PC-3 (cell line): ENCODE results near the gene TPST2.

ENCODE experiments used
- EZH2 ChIP-seq: fragments of 300-600 bp; sonication (generic); IDR thresholded peaks from one replicate; pipeline ENCODE4 v1.6.1; 2017; ENCODE audit warnings: antibody characterized with exemption, mild to moderate bottlenecking, low read length; ENCODE audit not compliant: unreplicated experiment
- TF ChIP-seq, protein P1 (sequence below): fragments of 300-600 bp; sonication (generic); conservative IDR thresholded peaks from 2 replicates; pipeline ENCODE4 v1.5.1; 2017; ENCODE audit warnings: antibody characterized with exemption, low read depth, mild to moderate bottlenecking, low read length

DNA sequence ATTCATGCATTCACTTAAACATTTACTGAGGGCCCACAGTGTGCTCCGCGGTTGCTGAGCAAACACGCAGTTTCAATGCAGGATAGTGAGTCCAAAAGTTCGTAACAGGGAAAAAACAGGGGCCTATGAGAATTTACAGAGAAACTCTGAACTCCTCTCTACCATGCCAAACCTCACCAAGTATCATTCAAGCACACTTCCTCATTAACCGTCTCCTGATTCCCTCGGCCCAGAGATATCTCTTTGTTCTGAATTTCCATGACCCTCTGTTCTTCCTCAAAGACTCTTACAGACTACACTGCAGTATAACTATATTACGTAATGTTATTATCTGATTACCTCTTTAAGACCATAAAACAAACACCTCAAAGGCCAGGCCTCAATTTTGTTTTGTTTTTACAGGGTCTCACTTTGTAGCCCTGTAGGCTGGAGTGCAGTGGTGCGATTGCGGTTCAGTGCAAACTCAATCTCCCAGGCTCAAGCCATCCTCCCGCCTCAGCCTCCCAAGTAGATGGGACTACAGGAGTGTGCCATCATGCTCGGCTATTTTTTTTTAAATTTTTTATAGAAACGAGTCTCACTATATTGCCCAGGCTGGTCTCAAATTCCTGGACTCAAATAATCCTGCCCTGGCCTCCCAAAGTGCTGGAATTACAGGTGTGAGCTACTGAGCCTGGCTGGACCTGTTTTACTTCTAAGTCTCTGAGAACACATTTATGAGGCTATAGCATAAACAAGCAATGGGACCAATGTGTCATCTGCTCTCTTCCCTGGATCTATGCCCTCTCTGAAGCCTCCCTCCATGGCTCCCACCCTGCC is 109.9 kb downstream of the TPST2 start:
- TF ChIP-seq, protein P1, sequence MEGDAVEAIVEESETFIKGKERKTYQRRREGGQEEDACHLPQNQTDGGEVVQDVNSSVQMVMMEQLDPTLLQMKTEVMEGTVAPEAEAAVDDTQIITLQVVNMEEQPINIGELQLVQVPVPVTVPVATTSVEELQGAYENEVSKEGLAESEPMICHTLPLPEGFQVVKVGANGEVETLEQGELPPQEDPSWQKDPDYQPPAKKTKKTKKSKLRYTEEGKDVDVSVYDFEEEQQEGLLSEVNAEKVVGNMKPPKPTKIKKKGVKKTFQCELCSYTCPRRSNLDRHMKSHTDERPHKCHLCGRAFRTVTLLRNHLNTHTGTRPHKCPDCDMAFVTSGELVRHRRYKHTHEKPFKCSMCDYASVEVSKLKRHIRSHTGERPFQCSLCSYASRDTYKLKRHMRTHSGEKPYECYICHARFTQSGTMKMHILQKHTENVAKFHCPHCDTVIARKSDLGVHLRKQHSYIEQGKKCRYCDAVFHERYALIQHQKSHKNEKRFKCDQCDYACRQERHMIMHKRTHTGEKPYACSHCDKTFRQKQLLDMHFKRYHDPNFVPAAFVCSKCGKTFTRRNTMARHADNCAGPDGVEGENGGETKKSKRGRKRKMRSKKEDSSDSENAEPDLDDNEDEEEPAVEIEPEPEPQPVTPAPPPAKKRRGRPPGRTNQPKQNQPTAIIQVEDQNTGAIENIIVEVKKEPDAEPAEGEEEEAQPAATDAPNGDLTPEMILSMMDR: no peak
- no peak for TF ChIP-seq EZH2
